NB4 (cell line): ENCODE data around the gene TRMT1L.

Experiments used
- MYC ChIP-seq: IDR thresholded peaks from 2 replicates; pipeline ENCODE4 v1.6.1; 2011; ENCODE audit warnings: low read depth, low read length
- POLR2A ChIP-seq: IDR thresholded peaks from 2 replicates; pipeline ENCODE4 v1.6.1; 2011; ENCODE audit warnings: mild to moderate bottlenecking; ENCODE audit not compliant: insufficient read length; ENCODE audit errors: extremely low read depth

DNA sequence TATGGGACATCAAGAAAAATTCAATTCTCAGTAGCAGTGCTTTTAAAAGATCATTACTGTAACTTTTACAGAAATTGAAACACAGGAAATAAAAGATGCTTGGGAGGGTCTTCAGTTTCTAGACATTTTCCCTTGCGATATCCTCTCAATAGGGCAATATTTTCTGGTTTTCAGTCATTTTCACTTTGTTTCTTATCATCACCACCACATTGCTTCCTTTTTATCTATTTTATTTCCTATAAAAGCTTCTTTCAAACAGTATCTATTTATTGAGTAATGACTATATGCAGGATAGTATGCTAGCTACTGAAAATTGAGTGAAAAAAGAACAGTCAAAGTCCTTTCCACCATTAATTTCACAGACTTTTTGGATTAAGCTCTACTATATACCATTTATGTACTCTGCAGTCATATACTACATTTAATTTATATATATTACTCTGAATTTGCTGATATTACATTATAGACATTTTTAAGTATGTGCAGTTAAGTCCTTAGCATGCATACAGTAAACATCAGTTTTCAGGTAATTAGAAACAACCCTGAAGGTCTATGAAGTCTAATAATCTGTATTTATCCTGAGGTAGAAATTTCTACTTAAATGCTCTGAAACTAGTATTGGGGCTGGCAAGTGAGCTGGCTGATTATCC is 18.7 kb downstream of the TRMT1L start:
- TF ChIP-seq POLR2A (no peak), MYC (no peak)
